ENCODE measurements around the gene OR4D11. TPM values are rescaled to one million over a fixed set of nuclear protein-coding genes. Genes with fewer than 3 reads are reported as not detected.

Gene OR4D11
- total RNA-seq (2022; extraction: Qiagen RNA extraction) = not detected in 5 replicates

DNA sequence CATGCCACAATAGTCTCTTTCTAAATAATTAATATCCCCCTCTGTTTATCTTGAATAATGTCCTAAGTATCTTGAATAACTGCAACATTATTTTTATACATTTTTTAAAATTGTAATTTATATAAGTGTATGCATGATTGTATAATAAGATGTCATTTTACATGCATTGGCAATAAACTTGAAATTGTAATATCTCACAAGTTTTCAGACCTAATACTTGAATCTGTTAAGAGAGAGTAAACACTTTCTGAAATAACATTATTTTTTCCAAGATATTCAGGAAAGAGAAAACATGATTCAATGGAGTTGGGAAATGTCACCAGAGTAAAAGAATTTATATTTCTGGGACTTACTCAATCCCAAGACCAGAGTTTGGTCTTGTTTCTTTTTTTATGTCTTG, at the start of gene OR4D11:
Gene OR4D11, plus strand, starts transcription at position 301 of the 400 bp plus-strand sequence. Its CDS starts 0 bp downstream, at position 301.

DNA sequence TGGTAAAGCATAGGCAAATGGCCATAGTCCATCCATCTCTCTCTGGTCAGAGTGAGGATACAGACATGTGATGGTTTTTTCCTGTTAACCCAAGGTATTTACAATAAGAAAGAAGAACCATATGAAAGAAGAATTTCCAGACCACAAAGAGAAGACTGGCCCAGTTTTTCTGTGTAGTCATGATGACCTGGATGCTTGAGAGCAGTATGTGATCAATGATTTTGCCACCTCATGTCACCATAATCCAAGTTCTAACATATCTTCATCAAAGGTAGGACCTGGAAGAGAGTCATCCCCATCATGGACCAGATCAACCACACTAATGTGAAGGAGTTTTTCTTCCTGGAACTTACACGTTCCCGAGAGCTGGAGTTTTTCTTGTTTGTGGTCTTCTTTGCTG, 46.7 kb upstream of the OR4D11 start, which contains the start of gene OR4D6:
Gene OR4D6, plus strand, starts transcription at position 301 of the 400 bp plus-strand sequence. Its CDS starts 0 bp downstream, at position 301.

DNA sequence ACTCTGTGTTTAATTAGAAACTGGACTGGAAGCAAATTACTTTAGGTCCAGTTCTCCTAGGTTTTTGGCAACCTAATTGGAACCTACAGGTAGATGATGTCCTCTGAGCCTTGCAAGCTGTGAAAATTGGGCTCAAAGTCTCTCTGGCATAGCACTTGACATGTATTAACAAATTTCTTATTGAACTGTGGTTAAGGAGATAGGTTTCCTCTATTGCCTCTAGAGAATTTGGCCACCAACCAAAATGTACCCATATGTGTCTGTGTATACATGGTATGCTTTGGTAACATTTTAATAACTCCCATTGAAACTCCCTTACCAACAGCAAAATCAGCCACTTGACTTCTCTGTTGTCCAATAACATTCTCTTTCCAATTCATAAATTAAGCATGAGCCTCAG, 30.4 kb upstream of the OR4D11 start, which contains the start of gene OR4D10:
Gene OR4D10, plus strand, starts transcription at position 301 of the 400 bp plus-strand sequence. CDS start 4,115 bp downstream, outside the sequence.

DNA sequence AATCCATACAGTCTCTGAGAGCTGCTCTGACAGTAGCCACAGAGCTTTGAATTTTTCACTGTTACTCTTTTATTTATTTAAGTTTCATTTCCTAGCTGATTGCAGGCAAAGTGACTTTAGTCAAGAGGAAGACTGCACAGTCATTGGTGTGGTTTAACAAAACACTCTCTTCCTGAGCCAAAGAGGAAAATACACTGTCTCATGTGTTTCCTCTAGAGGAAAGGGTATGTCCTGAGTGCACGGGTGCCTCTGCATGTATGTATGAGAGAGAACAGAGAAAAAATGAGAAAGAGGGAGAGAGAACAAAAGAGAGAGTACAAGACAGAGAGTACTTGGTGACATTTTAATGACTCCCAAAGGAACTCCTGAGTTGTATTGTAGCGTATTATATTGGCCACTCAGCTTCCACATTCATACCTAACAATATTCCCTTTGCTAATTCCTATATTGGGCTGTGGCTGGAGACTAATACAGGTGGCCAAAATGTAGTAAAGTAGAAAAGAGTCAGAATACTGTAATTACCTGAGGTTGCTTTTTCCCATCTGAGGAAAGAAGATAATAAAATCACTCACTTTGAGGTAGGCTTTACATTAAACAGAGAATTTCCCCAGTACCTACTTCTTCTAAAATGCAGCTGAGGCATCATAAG, 7.7 kb downstream of the OR4D11 start, which contains the start of gene OR4D9:
Gene OR4D9, plus strand, starts transcription at position 599 of the 649 bp plus-strand sequence. CDS start 3,374 bp downstream, outside the sequence.

Other genes starting within 250 kb of the OR4D11 start
- not detected in 5 replicates for gene OR5AN1, start 144.7 kb upstream of the OR4D11 start, total RNA-seq (2022; extraction: Qiagen RNA extraction)
- gene OR5A2, start 77.2 kb upstream of the OR4D11 start, total RNA-seq (2022; extraction: Qiagen RNA extraction) = not detected in 5 replicates
- not detected in 5 replicates for gene OR5A1, start 67.1 kb upstream of the OR4D11 start, total RNA-seq (2022; extraction: Qiagen RNA extraction)
- not detected in 5 replicates for gene OR4D6, start 46.6 kb upstream of the OR4D11 start, total RNA-seq (2022; extraction: Qiagen RNA extraction)
- gene OR4D10, start 30.3 kb upstream of the OR4D11 start, total RNA-seq (2022; extraction: Qiagen RNA extraction) = not detected in 5 replicates
- gene OR4D9, start 8.0 kb downstream of the OR4D11 start, total RNA-seq (2022; extraction: Qiagen RNA extraction) = not detected in 5 replicates
- gene OSBP, start 112.2 kb downstream of the OR4D11 start, total RNA-seq (2022; extraction: Qiagen RNA extraction) = 29.6 to 38.8 TPM (median 34.0 TPM) in 5 replicates
- 44.5 to 55.4 TPM (median 52.3 TPM) in 5 replicates for gene PATL1, start 165.5 kb downstream of the OR4D11 start, total RNA-seq (2022; extraction: Qiagen RNA extraction)
- not detected in 5 replicates for gene OR10V1, start 210.3 kb downstream of the OR4D11 start, total RNA-seq (2022; extraction: Qiagen RNA extraction)